ENCODE measurements around the gene LIMCH1. TPM values are rescaled to one million over a fixed set of nuclear protein-coding genes. Genes with fewer than 3 reads are reported as not detected.

Gene LIMCH1
- total RNA-seq, 1 experiment from 2014 or later: 10.4 TPM

GRCh38 chr4:41575207-41575606 is 37.2 kb downstream of the LIMCH1 start:
- Histone ChIP-seq H3K9me3 (ENCODE audit: control insufficient read depth in 1 of 2, insufficient read depth in 1 of 2, low read depth in 1 of 2, low read length in 2 of 2) (no peaks in the 10 kb centered on the region), H3K9ac (ENCODE audit: low read length) (no peak overlapping the region), H3K4me3 (replicated peaks in 1 of 2; ENCODE audit: low read depth in 1 of 2, low read length in 2 of 2) (no peak overlapping the region), H4K20me1 (ENCODE audit: insufficient read depth) (no peaks in the 10 kb centered on the region), H3K36me3 (ENCODE audit: control insufficient read depth in 1 of 2, insufficient read depth in 2 of 2, low read length in 2 of 2) (no peaks in the 10 kb centered on the region), H3K27me3 (ENCODE audit: insufficient read depth, low read length) (no peaks in the 10 kb centered on the region), H3K9me2 (ENCODE audit: insufficient read depth) (no peaks in the 10 kb centered on the region), H2AFZ (ENCODE audit: low read depth, low read length, poor library complexity, severe bottlenecking) (no peak overlapping the region), H3K79me2 (ENCODE audit: insufficient read depth, low read length) (no peaks in the 10 kb centered on the region), H3K4me1 (ENCODE audit: control insufficient read depth in 1 of 2, insufficient read depth in 2 of 2, low read length in 2 of 2) (no peaks in the 10 kb centered on the region), H3K4me2 (ENCODE audit: low read length) (no peak overlapping the region), H3K27ac (ENCODE audit: low read depth, low read length) (no peak overlapping the region)
- POLR2A ChIA-PET: no interaction called here
- DNase-seq (ENCODE audit: low read depth, low spot score): no peak
- RAD21 ChIA-PET (ENCODE audit: low non-redundant PET in 1 of 2, low total read pairs in 2 of 2, uncharacterized antibody in 2 of 2, unreplicated experiment in 2 of 2): no interaction called here
- no TSS peak for BruUV-seq (replicated peaks)
- intact Hi-C loops (cut with micrococcal nuclease): no loop called here
- TF ChIP-seq CBX3 (IDR thresholded peaks at IDR 0.05; ENCODE audit: low read depth) (no peak), ZFX (IDR thresholded peaks at IDR 0.05) (no peak), POLR2A (IDR thresholded peaks at IDR 0.05; ENCODE audit: borderline replicate concordance, extremely low read depth, insufficient read depth, insufficient read length) (no peak), SRF (IDR thresholded peaks at IDR 0.05; ENCODE audit: low read depth) (no peak), TCF7L2 (IDR thresholded peaks at IDR 0.05; ENCODE audit: borderline replicate concordance, extremely low read depth, insufficient read depth, insufficient read length) (no peak), SP1 (IDR thresholded peaks at IDR 0.05; ENCODE audit: low read depth) (no peak), CTCF (IDR thresholded peaks at IDR 0.05 in 2 of 3, conservative IDR thresholded peaks at IDR 0.05 in 1 of 3; ENCODE audit: borderline replicate concordance in 1 of 3, insufficient read depth in 1 of 3, low read depth in 2 of 3, low read length in 2 of 3) (no peak), SIN3A (IDR thresholded peaks at IDR 0.05; ENCODE audit: low read depth) (no peak), ZNF274 (IDR thresholded peaks at IDR 0.05; ENCODE audit: low read depth, low read length) (no peak), ELF1 (IDR thresholded peaks at IDR 0.05; ENCODE audit: borderline replicate concordance, low read depth) (no peak), POLR2AphosphoS5 (IDR thresholded peaks at IDR 0.05; ENCODE audit: low read depth, low read length) (no peak), JUND (IDR thresholded peaks at IDR 0.05) (no peak)
- TF ChIP-seq, protein P1, sequence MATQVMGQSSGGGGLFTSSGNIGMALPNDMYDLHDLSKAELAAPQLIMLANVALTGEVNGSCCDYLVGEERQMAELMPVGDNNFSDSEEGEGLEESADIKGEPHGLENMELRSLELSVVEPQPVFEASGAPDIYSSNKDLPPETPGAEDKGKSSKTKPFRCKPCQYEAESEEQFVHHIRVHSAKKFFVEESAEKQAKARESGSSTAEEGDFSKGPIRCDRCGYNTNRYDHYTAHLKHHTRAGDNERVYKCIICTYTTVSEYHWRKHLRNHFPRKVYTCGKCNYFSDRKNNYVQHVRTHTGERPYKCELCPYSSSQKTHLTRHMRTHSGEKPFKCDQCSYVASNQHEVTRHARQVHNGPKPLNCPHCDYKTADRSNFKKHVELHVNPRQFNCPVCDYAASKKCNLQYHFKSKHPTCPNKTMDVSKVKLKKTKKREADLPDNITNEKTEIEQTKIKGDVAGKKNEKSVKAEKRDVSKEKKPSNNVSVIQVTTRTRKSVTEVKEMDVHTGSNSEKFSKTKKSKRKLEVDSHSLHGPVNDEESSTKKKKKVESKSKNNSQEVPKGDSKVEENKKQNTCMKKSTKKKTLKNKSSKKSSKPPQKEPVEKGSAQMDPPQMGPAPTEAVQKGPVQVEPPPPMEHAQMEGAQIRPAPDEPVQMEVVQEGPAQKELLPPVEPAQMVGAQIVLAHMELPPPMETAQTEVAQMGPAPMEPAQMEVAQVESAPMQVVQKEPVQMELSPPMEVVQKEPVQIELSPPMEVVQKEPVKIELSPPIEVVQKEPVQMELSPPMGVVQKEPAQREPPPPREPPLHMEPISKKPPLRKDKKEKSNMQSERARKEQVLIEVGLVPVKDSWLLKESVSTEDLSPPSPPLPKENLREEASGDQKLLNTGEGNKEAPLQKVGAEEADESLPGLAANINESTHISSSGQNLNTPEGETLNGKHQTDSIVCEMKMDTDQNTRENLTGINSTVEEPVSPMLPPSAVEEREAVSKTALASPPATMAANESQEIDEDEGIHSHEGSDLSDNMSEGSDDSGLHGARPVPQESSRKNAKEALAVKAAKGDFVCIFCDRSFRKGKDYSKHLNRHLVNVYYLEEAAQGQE (IDR thresholded peaks at IDR 0.05; ENCODE audit: low read depth): no peak
- CTCF ChIA-PET: no interaction called here
- no peak for ATAC-seq
